Trophoblast cell (in vitro differentiated cells and primary cell): Measurements from ENCODE around the gene CRIM1.

Experiments
- DNase-seq, 2 donors: peaks; one replicate each; pipeline ENCODE4 v3.0.0-alpha.2; 2016
- H2AFZ ChIP-seq: 2 replicates; pipeline ENCODE4 v1.6.1; 2013; ENCODE audit warnings: low read length, moderate library complexity, mild to moderate bottlenecking; ENCODE audit not compliant: insufficient read depth, poor library complexity
- H2AK5ac ChIP-seq: 2 replicates; pipeline ENCODE4 v1.6.1; 2013; ENCODE audit warnings: mild to moderate bottlenecking, low read length
- H2BK120ac ChIP-seq: 2 replicates; pipeline ENCODE4 v1.6.1; 2013; ENCODE audit warnings: low read length, mild to moderate bottlenecking, moderate library complexity; ENCODE audit not compliant: insufficient read depth, poor library complexity
- H2BK12ac ChIP-seq: 2 replicates; pipeline ENCODE4 v1.6.1; 2013; ENCODE audit warnings: mild to moderate bottlenecking, low read length, moderate library complexity
- H2BK5ac ChIP-seq: 2 replicates; pipeline ENCODE4 v1.6.1; 2013; ENCODE audit warnings: low read length, low read depth, moderate library complexity, mild to moderate bottlenecking; ENCODE audit not compliant: poor library complexity
- H3K14ac ChIP-seq: 2 replicates; pipeline ENCODE4 v1.6.1; 2013; ENCODE audit warnings: mild to moderate bottlenecking, low read length
- H3K18ac ChIP-seq: 2 replicates; pipeline ENCODE4 v1.6.1; 2013; ENCODE audit warnings: mild to moderate bottlenecking, low read length
- H3K23ac ChIP-seq: 2 replicates; pipeline ENCODE4 v1.6.1; 2013; ENCODE audit warnings: low read length
- H3K27ac ChIP-seq: 2 replicates; pipeline ENCODE4 v1.5.1; 2013; ENCODE audit warnings: low read depth, mild to moderate bottlenecking, inconsistent platforms, low read length, moderate library complexity
- H3K27me3 ChIP-seq: 2 replicates; pipeline ENCODE4 v1.6.1; 2013; ENCODE audit warnings: inconsistent platforms, mild to moderate bottlenecking, low read length, moderate library complexity; ENCODE audit not compliant: insufficient read depth
- H3K36me3 ChIP-seq, 2 experiments: 1 replicate in 1 of 2; 2 replicates in 1 of 2; pipeline ENCODE4 v1.6.1; 2013; ENCODE audit warnings: low read length in 2 of 2, mild to moderate bottlenecking in 2 of 2, moderate library complexity in 1 of 2; ENCODE audit not compliant: insufficient read depth in 2 of 2, control insufficient read depth in 1 of 2
- H3K4ac ChIP-seq: 2 replicates; pipeline ENCODE4 v1.6.1; 2013; ENCODE audit warnings: low read depth, mild to moderate bottlenecking, low read length, moderate library complexity
- H3K4me1 ChIP-seq, 2 experiments: 1 replicate in 1 of 2; 2 replicates in 1 of 2; pipeline ENCODE4 v1.6.1; 2013; ENCODE audit warnings: low read length in 2 of 2, mild to moderate bottlenecking in 2 of 2, moderate library complexity in 1 of 2; ENCODE audit not compliant: insufficient read depth in 2 of 2, control insufficient read depth in 1 of 2
- H3K4me2 ChIP-seq: 2 replicates; pipeline ENCODE4 v1.6.1; 2013; ENCODE audit warnings: inconsistent platforms, mild to moderate bottlenecking, low read length, moderate library complexity
- H3K4me3 ChIP-seq: 2 replicates; pipeline ENCODE4 v1.5.1; 2013; ENCODE audit warnings: mild to moderate bottlenecking, low read depth, low read length, inconsistent platforms
- H3K79me1 ChIP-seq: one replicate; pipeline ENCODE4 v1.6.1; 2013; ENCODE audit warnings: low read length
- H3K79me2 ChIP-seq: 2 replicates; pipeline ENCODE4 v1.6.1; 2013; ENCODE audit warnings: low read length, mild to moderate bottlenecking; ENCODE audit not compliant: control insufficient read depth, insufficient read depth, poor library complexity
- H3K9ac ChIP-seq: 2 replicates; pipeline ENCODE4 v1.6.1; 2013; ENCODE audit warnings: mild to moderate bottlenecking, low read length
- H3K9me3 ChIP-seq: 2 replicates; pipeline ENCODE4 v1.6.1; 2013; ENCODE audit warnings: low read depth, mild to moderate bottlenecking, control low read depth, inconsistent platforms, low read length; ENCODE audit not compliant: insufficient read depth
- H4K12ac ChIP-seq: 2 replicates; pipeline ENCODE4 v1.6.1; 2013; ENCODE audit warnings: low read depth, mild to moderate bottlenecking, low read length, moderate library complexity
- H4K8ac ChIP-seq: 2 replicates; pipeline ENCODE4 v1.6.1; 2013; ENCODE audit warnings: low read depth, mild to moderate bottlenecking, low read length, moderate library complexity
- H4K91ac ChIP-seq: one replicate; pipeline ENCODE4 v1.6.1; 2013; ENCODE audit warnings: low read depth, mild to moderate bottlenecking, low read length, moderate library complexity
- WGBS: extraction: QIAGEN DNeasy Blood & Tissue Kit; methylation state at CpG from one replicate; pipeline ENCODE4 v1.1.7; 2013; ENCODE audit warnings: missing lambda C conversion rate; ENCODE audit not compliant: insufficient read length, insufficient coverage; ENCODE audit errors: extremely low coverage; 5-methylcytosine and 5-hydroxymethylcytosine counted together

The CRIM1 gene

GRCh38 chr2:36534275-36534799 is 178.8 kb downstream of the CRIM1 start:
- no peak overlapping the region for H3K14ac ChIP-seq

GRCh38 chr2:36535099-36535498 is 179.5 kb downstream of the CRIM1 start:
- DNase-seq: no peak
- no peak overlapping the region for H2BK5ac ChIP-seq
- no peak overlapping the region for H2AK5ac ChIP-seq
- H2AFZ ChIP-seq: no peak overlapping the region
- no peak overlapping the region for H3K9ac ChIP-seq
- peaks cover 26 to 40% of the 10 kb centered on the region in 2 experiments for H3K36me3 ChIP-seq
- no CpG with 5 or more reads among the region's 2 CpGs for WGBS
- no peak overlapping the region for H4K12ac ChIP-seq
- H3K18ac ChIP-seq: no peak overlapping the region
- H3K27ac ChIP-seq: no peak overlapping the region
- H3K79me2 ChIP-seq: no peaks in the 10 kb centered on the region
- no peak overlapping the region for H4K8ac ChIP-seq
- no peak overlapping the region for H3K23ac ChIP-seq
- no peak overlapping the region for H4K91ac ChIP-seq
- no peak overlapping the region for H2BK12ac ChIP-seq
- no peak overlapping the region for H3K4me2 ChIP-seq
- peaks cover 2% of the 10 kb centered on the region for H3K9me3 ChIP-seq
- no peak overlapping the region for H2BK120ac ChIP-seq
- no peaks in the 10 kb centered on the region for H3K27me3 ChIP-seq
- H3K4me1 ChIP-seq: no peaks in the 10 kb centered on the region
- H3K4ac ChIP-seq: no peak overlapping the region
- H3K79me1 ChIP-seq: no peaks in the 10 kb centered on the region
- H3K4me3 ChIP-seq: no peak overlapping the region
- no peak overlapping the region for H3K14ac ChIP-seq

More at GRCh38 chr2:36534275-36534799, 178.8 kb downstream of the CRIM1 start:
- H3K4me2 ChIP-seq: no peak overlapping the region
- no peaks in the 10 kb centered on the region for H3K79me2 ChIP-seq
- H2AK5ac ChIP-seq: no peak overlapping the region
- H2BK12ac ChIP-seq: no peak overlapping the region
- DNase-seq: no peak
- no peak overlapping the region for H3K4me3 ChIP-seq
- H4K12ac ChIP-seq: no peak overlapping the region
- no peak overlapping the region for H3K27ac ChIP-seq
- H3K18ac ChIP-seq: no peak overlapping the region
- H3K27me3 ChIP-seq: no peaks in the 10 kb centered on the region
- H2AFZ ChIP-seq: no peak overlapping the region
- H4K91ac ChIP-seq: no peak overlapping the region
- no peak overlapping the region for H2BK120ac ChIP-seq
- H4K8ac ChIP-seq: no peak overlapping the region
- H3K36me3 ChIP-seq: peaks cover 26 to 36% of the 10 kb centered on the region in 2 experiments
- no peak overlapping the region for H3K4ac ChIP-seq
- H3K9me3 ChIP-seq: peaks cover 2% of the 10 kb centered on the region
- no peak overlapping the region for H3K9ac ChIP-seq
- no peak overlapping the region for H3K23ac ChIP-seq
- H3K4me1 ChIP-seq: no peaks in the 10 kb centered on the region
- no peak overlapping the region for H2BK5ac ChIP-seq
- no peaks in the 10 kb centered on the region for H3K79me1 ChIP-seq

GRCh38 chr2:36536776-36537175 is 181.2 kb downstream of the CRIM1 start:
- no peak for DNase-seq
- H3K36me3 ChIP-seq: peaks cover 27 to 50% of the 10 kb centered on the region in 2 experiments
- H3K14ac ChIP-seq: no peak overlapping the region
- H3K9me3 ChIP-seq: peaks cover 2% of the 10 kb centered on the region
- H3K18ac ChIP-seq: no peak overlapping the region
- H2BK5ac ChIP-seq: no peak overlapping the region
- no peak overlapping the region for H2BK12ac ChIP-seq
- H2BK120ac ChIP-seq: no peak overlapping the region
- no peak overlapping the region for H2AK5ac ChIP-seq
- no peak overlapping the region for H4K12ac ChIP-seq
- H3K4me1 ChIP-seq: no peaks in the 10 kb centered on the region
- H2AFZ ChIP-seq: no peak overlapping the region
- no peaks in the 10 kb centered on the region for H3K27me3 ChIP-seq
- no peak overlapping the region for H3K9ac ChIP-seq
- H3K23ac ChIP-seq: no peak overlapping the region
- H3K79me2 ChIP-seq: no peaks in the 10 kb centered on the region
- H3K79me1 ChIP-seq: no peaks in the 10 kb centered on the region
- no CpG with 5 or more reads among the region's 3 CpGs for WGBS
- no peak overlapping the region for H4K91ac ChIP-seq
- H4K8ac ChIP-seq: no peak overlapping the region
- H3K4ac ChIP-seq: no peak overlapping the region
- H3K27ac ChIP-seq: no peak overlapping the region
- H3K4me3 ChIP-seq: no peak overlapping the region
- H3K4me2 ChIP-seq: no peak overlapping the region

DNA sequence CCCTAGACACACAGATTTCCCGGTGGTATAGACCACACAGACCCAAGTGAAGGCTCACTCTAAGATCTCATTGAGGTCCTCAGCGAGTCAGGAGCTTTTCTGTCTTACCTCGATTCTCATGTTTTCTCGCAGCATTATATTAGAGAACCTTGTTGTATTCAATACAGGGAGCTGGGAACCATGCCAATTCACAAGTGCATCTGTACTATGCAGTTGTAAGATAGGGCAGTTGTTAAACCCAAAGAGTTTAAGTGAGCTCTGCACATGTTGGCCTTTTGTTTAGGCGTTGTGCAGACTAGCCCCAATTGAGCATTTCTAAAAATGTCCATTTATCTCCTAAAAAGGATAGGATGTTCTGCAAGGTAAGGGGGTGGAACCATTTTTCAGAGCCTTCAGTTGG is 182.8 kb downstream of the CRIM1 start:
- Histone ChIP-seq H4K91ac (no peak overlapping the region), H2BK5ac (no peak overlapping the region), H3K9me3 (peaks cover 2% of the 10 kb centered on the region), H3K18ac (peak overlapping the region; percentile 7), H2BK120ac (no peak overlapping the region), H3K4ac (no peak overlapping the region), H2AK5ac (no peak overlapping the region), H3K27me3 (no peaks in the 10 kb centered on the region), H3K9ac (no peak overlapping the region), H3K23ac (no peak overlapping the region), H3K27ac (no peak overlapping the region), H3K14ac (no peak overlapping the region), H3K4me1 (no peaks in the 10 kb centered on the region), H2AFZ (no peak overlapping the region), H3K4me2 (no peak overlapping the region), H2BK12ac (no peak overlapping the region), H3K79me1 (no peaks in the 10 kb centered on the region), H3K36me3 (peaks cover 27 to 53% of the 10 kb centered on the region in 2 experiments), H4K12ac (no peak overlapping the region), H4K8ac (no peak overlapping the region), H3K4me3 (no peak overlapping the region), H3K79me2 (no peaks in the 10 kb centered on the region)
- no peak for DNase-seq
- no CpG with 5 or more reads among the region's 5 CpGs for WGBS
